ENCODE measurements around the gene ZDHHC24. TPM values are rescaled to one million over a fixed set of nuclear protein-coding genes. Genes with fewer than 3 reads are reported as not detected.
A peak's percentile ranks its signal among the peaks of the same experiment; 100 is the strongest.
"Not testable (repeated sequence)": the region's sequence is repeated elsewhere in the genome, so short reads cannot be mapped to it uniquely, and the experiment has no call there.

Gene ZDHHC24
- total RNA-seq, 1 donor from 2014 or later, result 10.3 TPM

- peak within 1 kb of the TSS; percentile 87 for H3K27ac Mint-ChIP-seq (ENCODE audit: unreplicated experiment)
- H3K27me3 Mint-ChIP-seq (ENCODE audit: unreplicated experiment), result peaks cover 7% of the 10 kb centered on the region
- TF ChIP-seq CTCF (IDR thresholded peaks at IDR 0.05; ENCODE audit: unreplicated experiment), result peak; percentile 85
- peaks cover 14% of the 10 kb centered on the region for H3K4me1 Mint-ChIP-seq (ENCODE audit: unreplicated experiment)
- no peaks in the 10 kb centered on the region for H3K36me3 Mint-ChIP-seq (ENCODE audit: low read depth, unreplicated experiment)
- peak; percentile 97 for DNase-seq (ENCODE audit: low spot score)
- H3K4me3 Mint-ChIP-seq (ENCODE audit: unreplicated experiment), result peak within 1 kb of the TSS; percentile 99
- H3K9me3 Mint-ChIP-seq (ENCODE audit: unreplicated experiment), result no peaks in the 10 kb centered on the region
Observed at GRCh38 chr11:66592457-66593302, 46.8 kb upstream of the ZDHHC24 start, which contains the start of the genes CCDC87 and CCS. CCDC87 (minus strand) TSS chr11:66593063; CDS start chr11:66593015, 48 bp downstream. CCS (plus strand) TSS chr11:66593185; CDS start chr11:66593262, 77 bp downstream.

GRCh38 chr11:66591175-66591574 is 45.3 kb upstream of the ZDHHC24 start:
- TF ChIP-seq CTCF (IDR thresholded peaks at IDR 0.05; ENCODE audit: unreplicated experiment), result no peak
- Mint-ChIP-seq H3K27me3 (ENCODE audit: unreplicated experiment) (peaks cover 7% of the 10 kb centered on the region), H3K36me3 (ENCODE audit: low read depth, unreplicated experiment) (no peaks in the 10 kb centered on the region), H3K9me3 (ENCODE audit: unreplicated experiment) (no peaks in the 10 kb centered on the region), H3K4me3 (ENCODE audit: unreplicated experiment) (peak overlapping the region; percentile 21), H3K4me1 (ENCODE audit: unreplicated experiment) (peaks cover 14% of the 10 kb centered on the region), H3K27ac (ENCODE audit: unreplicated experiment) (peak overlapping the region; percentile 5)
- no peak for DNase-seq (ENCODE audit: low spot score)

GRCh38 chr11:66589996-66590675 is 44.3 kb upstream of the ZDHHC24 start:
- Mint-ChIP-seq H3K9me3 (ENCODE audit: unreplicated experiment) (no peaks in the 10 kb centered on the region), H3K27ac (ENCODE audit: unreplicated experiment) (no peak overlapping the region), H3K4me3 (ENCODE audit: unreplicated experiment) (no peak overlapping the region), H3K4me1 (ENCODE audit: unreplicated experiment) (peaks cover 13% of the 10 kb centered on the region), H3K27me3 (ENCODE audit: unreplicated experiment) (peaks cover 7% of the 10 kb centered on the region), H3K36me3 (ENCODE audit: low read depth, unreplicated experiment) (no peaks in the 10 kb centered on the region)
- TF ChIP-seq CTCF (IDR thresholded peaks at IDR 0.05; ENCODE audit: unreplicated experiment), result no peak
- DNase-seq (ENCODE audit: low spot score), result no peak

GRCh38 chr11:66589315-66589714 is 43.5 kb upstream of the ZDHHC24 start:
- not testable (repeated sequence) for H3K9me3 Mint-ChIP-seq (ENCODE audit: unreplicated experiment); H3K27me3 Mint-ChIP-seq (ENCODE audit: unreplicated experiment); H3K4me3 Mint-ChIP-seq (ENCODE audit: unreplicated experiment); H3K36me3 Mint-ChIP-seq (ENCODE audit: low read depth, unreplicated experiment); H3K27ac Mint-ChIP-seq (ENCODE audit: unreplicated experiment); DNase-seq (ENCODE audit: low spot score)
- H3K4me1 Mint-ChIP-seq (ENCODE audit: unreplicated experiment), result peaks cover 10% of the 10 kb centered on the region

- Mint-ChIP-seq H3K27me3 (ENCODE audit: unreplicated experiment) (peaks cover 1% of the 10 kb centered on the region), H3K9me3 (ENCODE audit: unreplicated experiment) (peaks cover 4% of the 10 kb centered on the region), H3K27ac (ENCODE audit: unreplicated experiment) (no peak overlapping the region), H3K36me3 (ENCODE audit: low read depth, unreplicated experiment) (no peaks in the 10 kb centered on the region), H3K4me3 (ENCODE audit: unreplicated experiment) (no peak overlapping the region), H3K4me1 (ENCODE audit: unreplicated experiment) (no peaks in the 10 kb centered on the region)
- DNase-seq (ENCODE audit: low spot score), result no peak
- TF ChIP-seq CTCF (IDR thresholded peaks at IDR 0.05; ENCODE audit: unreplicated experiment), result no peak
Observed at GRCh38 chr11:66586136-66586535, 40.3 kb upstream of the ZDHHC24 start.

- not testable (repeated sequence) for H3K9me3 Mint-ChIP-seq (ENCODE audit: unreplicated experiment); H3K27ac Mint-ChIP-seq (ENCODE audit: unreplicated experiment); H3K4me1 Mint-ChIP-seq (ENCODE audit: unreplicated experiment); DNase-seq (ENCODE audit: low spot score); H3K27me3 Mint-ChIP-seq (ENCODE audit: unreplicated experiment); H3K36me3 Mint-ChIP-seq (ENCODE audit: low read depth, unreplicated experiment); H3K4me3 Mint-ChIP-seq (ENCODE audit: unreplicated experiment)
Observed at GRCh38 chr11:66585447-66585846, 39.6 kb upstream of the ZDHHC24 start.

GRCh38 chr11:66582565-66583147 is 36.8 kb upstream of the ZDHHC24 start:
- H3K9me3 Mint-ChIP-seq (ENCODE audit: unreplicated experiment); H3K27me3 Mint-ChIP-seq (ENCODE audit: unreplicated experiment); H3K36me3 Mint-ChIP-seq (ENCODE audit: low read depth, unreplicated experiment); H3K4me1 Mint-ChIP-seq (ENCODE audit: unreplicated experiment); H3K27ac Mint-ChIP-seq (ENCODE audit: unreplicated experiment); H3K4me3 Mint-ChIP-seq (ENCODE audit: unreplicated experiment); DNase-seq (ENCODE audit: low spot score): not testable (repeated sequence)

All from endothelial cell (in vitro differentiated cells).